NCI-H1417 (cell line): ENCODE results near the gene DCTN4.

Experiments
- DNase-seq, 3 experiments: peaks; one replicate each; lab custom pipeline; 2025; lab: John Stamatoyannopoulos, UW

Gene DCTN4

DNA sequence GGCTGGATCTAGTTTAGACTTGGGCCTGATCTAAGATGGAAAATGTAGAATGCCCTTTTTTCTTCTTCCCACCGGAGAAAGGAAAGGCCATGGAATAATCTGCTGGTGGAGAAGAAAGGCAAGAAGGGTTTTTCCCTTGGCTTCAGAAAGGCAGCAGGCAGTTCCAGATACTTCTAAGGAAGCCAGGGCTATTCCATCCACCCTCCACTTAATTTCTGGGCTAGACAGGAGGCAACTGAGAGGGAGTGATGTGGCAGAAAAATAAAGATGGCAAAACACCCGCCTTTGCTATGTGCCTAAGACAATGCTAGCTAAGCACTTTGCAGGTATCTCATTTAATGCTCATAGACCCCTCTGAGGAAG lies 87.9 kb downstream of the DCTN4 start:
- DNase-seq, result no peak

DNA sequence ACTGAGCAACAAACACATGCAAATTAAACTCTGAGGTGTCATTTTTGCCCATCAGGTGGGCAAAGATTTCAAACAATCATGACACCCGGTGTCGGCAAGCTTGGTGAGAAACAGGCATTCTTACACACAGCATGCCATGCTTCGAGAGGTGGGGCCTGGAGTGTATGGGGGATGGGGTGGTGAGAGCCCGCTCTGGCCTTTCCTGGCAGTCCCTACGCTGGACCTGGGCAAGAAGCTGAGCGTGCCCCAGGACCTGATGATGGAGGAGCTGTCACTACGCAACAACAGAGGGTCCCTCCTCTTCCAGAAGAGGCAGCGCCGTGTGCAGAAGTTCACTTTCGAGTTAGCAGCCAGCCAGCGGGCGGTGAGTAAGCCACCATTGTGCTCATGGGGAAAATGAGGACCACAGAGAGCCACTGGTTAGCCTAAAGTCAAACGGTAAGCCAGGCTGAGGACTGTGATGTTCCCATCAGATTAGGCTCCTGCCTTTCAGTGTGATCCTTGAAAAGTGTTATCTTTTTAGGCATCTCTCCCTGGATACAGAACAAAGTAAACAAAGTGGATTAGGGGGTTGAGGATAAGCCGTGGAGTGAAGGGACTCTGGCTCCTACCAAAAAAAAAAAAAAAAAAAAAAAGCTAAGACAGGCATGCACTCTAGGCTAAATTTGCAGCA lies 88.4 kb downstream of the DCTN4 start:
- no peak for DNase-seq

- no peak for DNase-seq
Observed at GRCh38 chr5:150665044-150665443, 93.8 kb downstream of the DCTN4 start.

DNA sequence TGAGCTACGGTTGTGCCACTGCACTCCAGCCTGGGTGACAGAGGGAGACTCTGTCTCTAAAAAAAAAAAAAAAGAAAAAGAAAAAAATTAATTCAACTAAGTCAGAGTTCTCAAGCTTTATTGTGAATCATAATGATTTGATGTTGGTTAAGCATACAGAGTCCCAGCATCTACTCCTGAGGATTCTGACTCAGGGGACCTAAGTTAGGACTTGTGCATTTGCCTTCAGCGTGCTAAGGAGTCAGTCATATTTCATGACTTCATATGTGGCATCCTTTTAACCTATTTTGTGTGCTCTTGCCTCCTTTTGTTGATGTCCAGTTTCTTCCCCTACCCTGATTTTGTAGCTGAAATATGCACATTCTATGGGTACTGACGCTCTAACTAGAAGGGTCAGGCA lies 94.9 kb downstream of the DCTN4 start:
- DNase-seq, result no peak

DNA sequence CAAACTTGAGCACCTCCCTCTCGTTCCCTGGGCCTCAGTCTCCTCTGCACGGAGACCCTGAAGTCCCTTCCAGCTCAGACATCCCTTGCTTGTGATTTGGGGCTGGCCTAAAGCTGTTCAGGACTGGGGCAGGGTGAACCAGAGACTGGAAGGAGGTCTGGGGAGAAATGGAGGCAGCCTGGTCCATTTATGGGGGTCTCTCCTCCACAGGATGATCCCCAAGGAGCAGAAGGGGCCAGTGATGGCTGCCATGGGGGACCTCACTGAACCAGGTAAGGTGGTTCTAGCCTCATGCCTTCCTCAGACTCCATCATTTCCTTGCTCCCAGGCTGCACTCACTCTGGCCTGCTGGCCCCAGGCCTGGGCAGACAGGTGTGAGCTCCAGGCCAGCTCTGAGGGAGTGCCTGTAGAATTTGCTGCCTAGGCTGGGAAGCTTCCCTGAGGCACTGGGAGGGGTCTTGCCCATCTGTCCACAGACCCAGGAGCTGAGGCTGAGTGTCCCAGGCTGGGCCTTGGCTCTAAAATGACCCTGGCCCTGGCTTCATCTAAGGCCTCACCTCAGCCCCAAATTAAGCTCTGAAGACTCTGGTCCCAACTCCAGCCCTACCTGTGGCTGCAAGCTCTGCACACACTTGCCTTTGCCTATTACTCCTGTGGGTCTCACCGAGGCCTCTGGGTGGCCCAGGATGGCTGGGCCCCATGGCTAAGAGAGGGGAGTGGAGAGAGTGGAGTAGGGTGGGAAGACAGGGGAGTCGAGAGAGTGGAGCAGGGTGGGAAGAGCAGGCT lies 95.9 kb downstream of the DCTN4 start:
- no peak for DNase-seq

- no peak for DNase-seq
Observed at GRCh38 chr5:150661821-150662596, 96.8 kb downstream of the DCTN4 start.

- DNase-seq, result no peak
Observed at GRCh38 chr5:150661086-150661485, 97.7 kb downstream of the DCTN4 start, which contains the start of gene MYOZ3. MYOZ3 (plus strand) TSS chr5:150661251; CDS start chr5:150662942, 1,691 bp downstream.

DNA sequence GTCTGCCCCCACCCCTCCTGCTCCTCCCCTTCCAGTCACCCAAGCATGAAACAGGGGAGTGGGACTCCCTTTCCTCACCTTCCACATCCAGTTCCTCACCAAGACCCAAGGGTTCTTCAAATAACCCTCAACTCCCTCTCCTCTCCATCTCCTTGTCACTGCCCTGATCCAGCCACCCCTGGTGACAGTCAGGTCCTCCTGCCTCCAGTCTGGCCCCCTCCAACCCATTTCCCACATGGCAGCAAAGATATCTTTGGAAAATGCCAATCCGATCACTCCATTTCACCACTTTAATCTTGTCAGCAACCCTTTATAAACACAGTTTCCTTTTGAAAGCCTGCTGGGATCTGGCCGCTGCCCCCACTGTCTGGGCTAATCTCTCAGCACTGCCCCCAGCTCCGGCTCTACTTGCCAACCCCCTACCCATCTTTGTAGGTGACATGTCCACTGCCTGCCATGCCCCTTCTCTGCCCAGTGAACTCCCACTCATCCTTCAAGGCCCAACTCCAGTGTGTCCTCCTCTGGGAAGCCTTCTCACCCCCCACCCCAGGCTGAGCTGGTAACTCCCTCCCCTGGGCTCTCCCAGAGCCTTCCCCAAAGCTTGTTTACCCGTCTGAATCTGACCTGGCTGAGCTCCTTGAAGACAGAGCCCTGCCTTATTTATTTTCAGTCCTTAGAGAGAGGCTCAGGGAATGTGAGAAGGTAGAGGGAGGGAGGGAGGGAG lies 98.5 kb downstream of the DCTN4 start:
- no peak for DNase-seq

- no peak for DNase-seq
Observed at GRCh38 chr5:150659360-150660107, 99.3 kb downstream of the DCTN4 start.

- no peak for DNase-seq
Observed at GRCh38 chr5:150658699-150659265, 100.0 kb downstream of the DCTN4 start.
